Stimulated activated CD8-positive, alpha-beta memory T cell treated with anti-CD3 and anti-CD28 coated beads, Interleukin-4, amount 100 ng/mL, for 1 hour (primary cell): ENCODE results near the gene NRIP1.
"Not testable (repeated sequence)": the region's sequence is repeated elsewhere in the genome, so short reads cannot be mapped to it uniquely, and the experiment has no call there.

Experiments used
- DNase-seq, 2 donors: peaks; one replicate each; pipeline ENCODE4 v3.0.0-alpha.2; 2020; ENCODE audit warnings: low read depth in 2 of 2, low spot score in 1 of 2

NRIP1 gene

GRCh38 chr21:14981246-14981645, 83.6 kb downstream of the NRIP1 start:
- DNase-seq = no peak

GRCh38 chr21:14979264-14979663, 85.5 kb downstream of the NRIP1 start:
- DNase-seq = no peak

- DNase-seq = no peak
These were observed 87.0 kb downstream of the NRIP1 start for GRCh38 chr21:14977814-14978213.

- no peak for DNase-seq
These were observed 89.5 kb downstream of the NRIP1 start for GRCh38 chr21:14975136-14975919.

GRCh38 chr21:14972678-14973077, 92.1 kb downstream of the NRIP1 start:
- DNase-seq = no peak

- no peak for DNase-seq
These were observed 96.0 kb downstream of the NRIP1 start for GRCh38 chr21:14968821-14969220.

- DNase-seq = no peak
These were observed 96.8 kb downstream of the NRIP1 start for GRCh38 chr21:14968029-14968428.

GRCh38 chr21:14964621-14965020, 100.2 kb downstream of the NRIP1 start:
- no peak for DNase-seq

- no peak for DNase-seq
These were observed 102.6 kb downstream of the NRIP1 start for GRCh38 chr21:14962217-14962616.

GRCh38 chr21:14961502-14961901, 103.3 kb downstream of the NRIP1 start:
- no peak for DNase-seq

GRCh38 chr21:14959343-14959742, 105.5 kb downstream of the NRIP1 start:
- DNase-seq = no peak

- no peak for DNase-seq
These were observed 107.0 kb downstream of the NRIP1 start for GRCh38 chr21:14957836-14958235.

- DNase-seq = no peak
These were observed 108.0 kb downstream of the NRIP1 start for GRCh38 chr21:14956807-14957206.

- DNase-seq = no peak
These were observed 108.8 kb downstream of the NRIP1 start for GRCh38 chr21:14955936-14956520.

- DNase-seq = no peak
These were observed 111.9 kb downstream of the NRIP1 start for GRCh38 chr21:14952916-14953315.

GRCh38 chr21:14949603-14950002, 115.2 kb downstream of the NRIP1 start:
- no peak for DNase-seq

- DNase-seq = no peak
These were observed 117.1 kb downstream of the NRIP1 start for GRCh38 chr21:14947613-14948160.

GRCh38 chr21:14945176-14945575, 119.6 kb downstream of the NRIP1 start:
- no peak for DNase-seq

- no peak for DNase-seq
These were observed 121.2 kb downstream of the NRIP1 start for GRCh38 chr21:14943616-14944015.

- no peak for DNase-seq
These were observed 121.9 kb downstream of the NRIP1 start for GRCh38 chr21:14942801-14943490.

- not testable (repeated sequence) for DNase-seq
These were observed 137.5 kb downstream of the NRIP1 start for GRCh38 chr21:14927324-14927723.

- DNase-seq = no peak
These were observed 138.6 kb downstream of the NRIP1 start for GRCh38 chr21:14926186-14926585.
